Kidney epithelial cell (primary cell): ENCODE data around the gene ZNF790. TPM values are rescaled to one million over a fixed set of nuclear protein-coding genes. Genes with fewer than 3 reads are reported as not detected.
"Not testable (repeated sequence)": the region's sequence is repeated elsewhere in the genome, so short reads cannot be mapped to it uniquely, and the experiment has no call there.

Experiments
- DNase-seq: peaks from one replicate; pipeline ENCODE4 v3.0.0-alpha.2; 2010; ENCODE audit warnings: low read depth
- H3K27me3 ChIP-seq: 2 replicates; pipeline ENCODE4 v1.6.0; 2011; ENCODE audit warnings: low read length; ENCODE audit not compliant: control insufficient read depth, insufficient read depth
- H3K36me3 ChIP-seq: 2 replicates; pipeline ENCODE4 v1.5.1; 2011; ENCODE audit warnings: low read length; ENCODE audit not compliant: control insufficient read depth, insufficient read depth
- H3K4me3 ChIP-seq: 2 replicates; pipeline ENCODE4 v1.5.1; 2011; ENCODE audit warnings: low read depth, mild to moderate bottlenecking, control low read depth, low read length
- CTCF ChIP-seq: IDR thresholded peaks from 2 replicates; pipeline ENCODE4 v1.5.1; 2011; ENCODE audit warnings: mild to moderate bottlenecking, moderate library complexity, low read length, control low read depth, inconsistent platforms; ENCODE audit not compliant: insufficient read depth, poor library complexity, severe bottlenecking
- total RNA-seq: library from RNA; depleted of rRNA; stranded (reverse); fragments of >200 nt; gene quantifications from 2 replicates; pipeline ENCODE4 v1.2.3, GENCODE V29; 2015

ZNF790 gene
- total RNA-seq, 1 donor from 2014 or later = 3.6 TPM

DNA sequence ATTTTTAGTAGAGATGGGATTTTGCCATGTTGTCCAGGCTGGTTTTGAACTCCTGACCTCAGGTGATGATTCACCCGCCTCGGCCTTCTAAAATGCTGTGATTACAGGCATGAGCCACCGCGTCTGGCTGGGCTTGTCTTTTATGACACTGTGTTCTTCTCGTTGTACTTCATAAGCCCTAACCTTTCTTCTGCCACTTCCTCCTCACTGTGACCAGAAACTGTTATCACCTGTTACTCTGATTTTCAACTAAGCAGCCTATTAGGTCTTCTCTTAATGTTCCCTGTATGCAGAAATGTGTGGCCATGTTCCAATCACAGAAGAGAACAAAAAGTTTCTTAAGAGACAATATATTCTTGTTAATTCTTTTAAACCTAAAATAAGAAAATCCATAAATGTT is 16.4 kb downstream of the ZNF790 start:
- DNase-seq = no peak
- Histone ChIP-seq H3K27me3 (no peaks in the 10 kb centered on the region), H3K36me3 (peaks cover 2% of the 10 kb centered on the region), H3K4me3 (no peak overlapping the region)
- no peak for TF ChIP-seq CTCF

GRCh38 chr19:36819130-36819630 is 19.0 kb downstream of the ZNF790 start:
- no peak for TF ChIP-seq CTCF
- no peaks in the 10 kb centered on the region for H3K36me3 ChIP-seq
- no peaks in the 10 kb centered on the region for H3K27me3 ChIP-seq
- no peak for DNase-seq
- no peak overlapping the region for H3K4me3 ChIP-seq

GRCh38 chr19:36807029-36807428 is 31.2 kb downstream of the ZNF790 start:
- TF ChIP-seq CTCF = no peak
- DNase-seq = no peak
- Histone ChIP-seq H3K27me3 (no peaks in the 10 kb centered on the region), H3K4me3 (no peak overlapping the region), H3K36me3 (no peaks in the 10 kb centered on the region)

DNA sequence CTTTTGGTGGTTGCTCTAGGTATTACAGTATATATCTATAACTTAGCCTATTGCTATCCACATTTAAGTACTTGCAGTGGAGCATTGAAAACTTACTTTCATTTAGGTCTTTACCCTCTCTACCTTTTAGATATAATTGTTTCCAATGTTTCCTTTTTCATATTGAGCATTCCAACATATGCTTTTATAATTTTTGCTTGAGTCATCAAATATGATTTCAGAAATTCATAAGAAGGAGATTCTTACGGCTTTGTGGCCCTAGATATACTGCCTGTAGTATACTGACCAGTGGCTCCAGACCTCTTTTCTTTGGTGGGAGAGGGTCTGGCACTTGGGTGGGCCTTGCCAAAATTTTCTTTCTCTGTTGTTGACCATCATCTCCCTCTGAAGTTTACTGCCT is 32.8 kb downstream of the ZNF790 start:
- H3K4me3 ChIP-seq = no peak overlapping the region
- DNase-seq = no peak
- TF ChIP-seq CTCF = no peak
- no peaks in the 10 kb centered on the region for H3K27me3 ChIP-seq
- no peaks in the 10 kb centered on the region for H3K36me3 ChIP-seq

GRCh38 chr19:36797786-36798108 is 40.4 kb downstream of the ZNF790 start:
- no peaks in the 10 kb centered on the region for H3K27me3 ChIP-seq
- TF ChIP-seq CTCF = no peak
- H3K4me3 ChIP-seq = peak overlapping the region; percentile 98
- peaks cover 1% of the 10 kb centered on the region for H3K36me3 ChIP-seq
- no peak for DNase-seq

- no peaks in the 10 kb centered on the region for H3K27me3 ChIP-seq
- no peak for DNase-seq
- peaks cover 1% of the 10 kb centered on the region for H3K36me3 ChIP-seq
- no peak for TF ChIP-seq CTCF
- peak overlapping the region; percentile 98 for H3K4me3 ChIP-seq
Observed at GRCh38 chr19:36796714-36796992, 41.5 kb downstream of the ZNF790 start.

- not testable (repeated sequence) for H3K27me3 ChIP-seq, H3K4me3 ChIP-seq, H3K36me3 ChIP-seq, DNase-seq
Observed at GRCh38 chr19:36791420-36792141, 46.6 kb downstream of the ZNF790 start.
